IMR-90 (cell line): ENCODE data around the gene TOM1L1. TPM values are rescaled to one million over a fixed set of nuclear protein-coding genes. Genes with fewer than 3 reads are reported as not detected.

Experiments used
- ATAC-seq: fragments of 200-7000 bp; cut with Tn5 transposase; 2 replicates; pipeline ENCODE4 v1.9.1; 2020; ENCODE audit warnings: low read depth, mild to moderate bottlenecking, moderate library complexity
- BruUV-seq: library from RNA; stranded (reverse); fragments of 400-500 nt; replicated peaks from 2 replicates; lab custom pipeline; 2021; lab: Mats Ljungman, UMichigan
- CTCF ChIA-PET: fragments of 300-600 bp; formaldehyde crosslinking; extraction: SDS; loops from one replicate; lab custom pipeline; 2021; ENCODE audit warnings: antibody characterized with exemption; lab: Yijun Ruan, JAX
- POLR2A ChIA-PET: fragments of 300-600 bp; sonication (Branson Sonifier 250); formaldehyde crosslinking; loops from one replicate; lab custom pipeline; 2022; ENCODE audit warnings: antibody characterized with exemption; ENCODE audit not compliant: unreplicated experiment; lab: Charles Lee
- DNase-seq: peaks from one replicate; pipeline ENCODE4 v3.0.0; 2013
- H2AFZ ChIP-seq: replicated peaks from 2 replicates; pipeline ENCODE3; 2013; ENCODE audit warnings: low read length, mild to moderate bottlenecking; ENCODE audit not compliant: poor library complexity
- H2AK5ac ChIP-seq: 2 replicates; pipeline ENCODE4 v1.6.1; 2013; ENCODE audit warnings: low read depth, low read length, inconsistent platforms
- H2AK9ac ChIP-seq: replicated peaks from 2 replicates; pipeline ENCODE3; 2013; ENCODE audit warnings: mild to moderate bottlenecking, low read depth, low read length, moderate library complexity; ENCODE audit not compliant: poor library complexity
- H2BK120ac ChIP-seq: 2 replicates; pipeline ENCODE4 v1.6.1; 2013; ENCODE audit warnings: low read depth, low read length, inconsistent platforms
- H2BK15ac ChIP-seq: 3 replicates; pipeline ENCODE4 v1.6.1; 2013; ENCODE audit warnings: low read depth, low read length, inconsistent platforms
- H2BK20ac ChIP-seq: 2 replicates; pipeline ENCODE4 v1.6.1; 2013; ENCODE audit warnings: low read depth, mild to moderate bottlenecking, inconsistent platforms, low read length, moderate library complexity
- H2BK5ac ChIP-seq: 2 replicates; pipeline ENCODE4 v1.6.1; 2013; ENCODE audit warnings: mild to moderate bottlenecking, low read depth, low read length, inconsistent platforms; ENCODE audit not compliant: poor library complexity, severe bottlenecking
- H3K14ac ChIP-seq: replicated peaks from 2 replicates; pipeline ENCODE4 v1.6.1; 2013; ENCODE audit warnings: low read depth, low read length, inconsistent platforms
- H3K18ac ChIP-seq: 2 replicates; pipeline ENCODE4 v1.6.1; 2013; ENCODE audit warnings: low read depth, low read length, control low read depth
- H3K23ac ChIP-seq: 2 replicates; pipeline ENCODE4 v1.6.1; 2013; ENCODE audit warnings: low read depth, low read length, inconsistent platforms
- H3K27ac ChIP-seq: 2 replicates; pipeline ENCODE4 v1.5.1; 2013; ENCODE audit warnings: mild to moderate bottlenecking, control low read depth, low read length; ENCODE audit not compliant: insufficient read depth
- H3K27me3 ChIP-seq: 2 replicates; pipeline ENCODE4 v1.6.1; 2013; ENCODE audit warnings: low read length; ENCODE audit not compliant: control insufficient read depth, insufficient read depth
- H3K36me3 ChIP-seq: 2 replicates; pipeline ENCODE4 v1.6.1; 2013; ENCODE audit warnings: low read length, mixed read lengths; ENCODE audit not compliant: control insufficient read depth, insufficient read depth
- H3K4ac ChIP-seq: 2 replicates; pipeline ENCODE4 v1.6.1; 2013; ENCODE audit warnings: low read depth, low read length, inconsistent platforms
- H3K4me1 ChIP-seq: 2 replicates; pipeline ENCODE4 v1.6.1; 2013; ENCODE audit warnings: low read length, mixed read lengths; ENCODE audit not compliant: control insufficient read depth, insufficient read depth
- H3K4me2 ChIP-seq: 2 replicates; pipeline ENCODE4 v1.6.1; 2013; ENCODE audit warnings: low read depth, mild to moderate bottlenecking, control low read depth, low read length, moderate library complexity
- H3K4me3 ChIP-seq: 2 replicates; pipeline ENCODE4 v1.5.1; 2013; ENCODE audit warnings: low read depth, mild to moderate bottlenecking, control low read depth, low read length, moderate library complexity; ENCODE audit not compliant: insufficient read depth
- H3K56ac ChIP-seq: 2 replicates; pipeline ENCODE4 v1.6.1; 2013; ENCODE audit warnings: low read length, inconsistent platforms; ENCODE audit not compliant: insufficient read depth; ENCODE audit errors: extremely low read depth
- H3K79me1 ChIP-seq, 2 experiments: 2 replicates each; pipeline ENCODE4 v1.6.1; 2013; ENCODE audit warnings: low read length in 2 of 2, inconsistent platforms in 1 of 2, low read depth in 1 of 2
- H3K9ac ChIP-seq: 2 replicates; pipeline ENCODE4 v1.6.1; 2013; ENCODE audit warnings: low read depth, low read length, control low read depth
- H3K9me1 ChIP-seq: 2 replicates; pipeline ENCODE4 v1.6.1; 2013; ENCODE audit warnings: low read length, inconsistent platforms; ENCODE audit not compliant: insufficient read depth
- H3K9me3 ChIP-seq: 2 replicates; pipeline ENCODE4 v1.6.1; 2013; ENCODE audit warnings: low read length; ENCODE audit not compliant: control insufficient read depth, insufficient read depth
- H4K20me1 ChIP-seq: 2 replicates; pipeline ENCODE4 v1.6.1; 2013; ENCODE audit warnings: low read length, inconsistent platforms; ENCODE audit not compliant: insufficient read depth
- H4K5ac ChIP-seq: 2 replicates; pipeline ENCODE4 v1.6.1; 2013; ENCODE audit warnings: mild to moderate bottlenecking, low read depth, low read length, control low read depth
- H4K8ac ChIP-seq, 2 experiments: 2 replicates each; pipeline ENCODE4 v1.6.1; 2013; ENCODE audit warnings: low read depth in 2 of 2, low read length in 2 of 2, control low read depth in 1 of 2, inconsistent platforms in 1 of 2
- H4K91ac ChIP-seq: 2 replicates; pipeline ENCODE4 v1.6.1; 2013; ENCODE audit warnings: low read depth, low read length, inconsistent platforms; ENCODE audit not compliant: insufficient read depth
- CTCF ChIP-seq: conservative IDR thresholded peaks from 2 replicates; pipeline ENCODE4 v1.5.1; 2012; ENCODE audit warnings: mild to moderate bottlenecking, low read depth, low read length, improper control_type of control experiment
- ELK1 ChIP-seq: fragments of 150-350 bp; IDR thresholded peaks from 2 replicates; pipeline ENCODE4 v1.6.1; 2016; ENCODE audit warnings: low read depth, mild to moderate bottlenecking, low read length, moderate library complexity, borderline replicate concordance
- MAFK ChIP-seq: IDR thresholded peaks from 2 replicates; pipeline ENCODE4 v1.6.1; 2012; ENCODE audit warnings: low read depth, low read length, improper control_type of control experiment
- MAZ ChIP-seq: IDR thresholded peaks from 2 replicates; pipeline ENCODE4 v1.6.1; 2012; ENCODE audit warnings: low read depth, mild to moderate bottlenecking, low read length, improper control_type of control experiment, moderate library complexity, borderline replicate concordance
- MXI1 ChIP-seq: IDR thresholded peaks from 2 replicates; pipeline ENCODE4 v1.6.1; 2012; ENCODE audit warnings: low read depth, mild to moderate bottlenecking, low read length, moderate library complexity, borderline replicate concordance
- SMC3 ChIP-seq: fragments of 150-350 bp; IDR thresholded peaks from 2 replicates; pipeline ENCODE4 v1.6.1; 2016; ENCODE audit warnings: low read depth, mild to moderate bottlenecking, antibody characterized with exemption, low read length, moderate library complexity
- WGBS, 2 experiments: methylation state at CpG; one replicate each; pipeline versions ENCODE4 v1.1.5 to v1.1.7; 2013; ENCODE audit warnings: missing lambda C conversion rate in 2 of 2; ENCODE audit not compliant: insufficient read length in 1 of 2; ENCODE audit errors: extremely low coverage in 2 of 2; 5-methylcytosine and 5-hydroxymethylcytosine counted together
- dilution Hi-C: fragments of 300-500 bp; cut with HindIII; formaldehyde crosslinking; loops from one replicate; pipeline ENCODE4 v1.14.3; 2018; ENCODE audit warnings: low sequenced_read_pairs; ENCODE audit not compliant: unreplicated experiment
- in situ Hi-C: fragments of 300-500 bp; cut with MboI; formaldehyde crosslinking; loops from 3 replicates; pipeline ENCODE4 v1.14.3; 2019; ENCODE audit warnings: low sequenced_read_pairs, inconsistent platforms, mixed read lengths
- intact Hi-C: fragments of 100-400 bp; cut with micrococcal nuclease; formaldehyde crosslinking; loops from 2 replicates; pipeline ENCODE4 v1.10.0; 2022
- polyA plus RNA-seq, 3 experiments: library from polyadenylated mRNA; depleted of rRNA; stranded (reverse); fragments of >200 nt; gene quantifications; 2 replicates each; pipeline ENCODE4 v1.2.3, GENCODE V29; 2012; ENCODE audit warnings: low replicate concordance in 1 of 3
- total RNA-seq: library from RNA; depleted of rRNA; stranded (reverse); fragments of >200 nt; gene quantifications from 2 replicates; pipeline ENCODE4 v1.2.3, GENCODE V29; 2012

Gene TOM1L1
- total and polyA plus RNA-seq, 2 of the 4 experiments (the other 2 are of a cell fraction), result 13.0 to 20.1 TPM

DNA sequence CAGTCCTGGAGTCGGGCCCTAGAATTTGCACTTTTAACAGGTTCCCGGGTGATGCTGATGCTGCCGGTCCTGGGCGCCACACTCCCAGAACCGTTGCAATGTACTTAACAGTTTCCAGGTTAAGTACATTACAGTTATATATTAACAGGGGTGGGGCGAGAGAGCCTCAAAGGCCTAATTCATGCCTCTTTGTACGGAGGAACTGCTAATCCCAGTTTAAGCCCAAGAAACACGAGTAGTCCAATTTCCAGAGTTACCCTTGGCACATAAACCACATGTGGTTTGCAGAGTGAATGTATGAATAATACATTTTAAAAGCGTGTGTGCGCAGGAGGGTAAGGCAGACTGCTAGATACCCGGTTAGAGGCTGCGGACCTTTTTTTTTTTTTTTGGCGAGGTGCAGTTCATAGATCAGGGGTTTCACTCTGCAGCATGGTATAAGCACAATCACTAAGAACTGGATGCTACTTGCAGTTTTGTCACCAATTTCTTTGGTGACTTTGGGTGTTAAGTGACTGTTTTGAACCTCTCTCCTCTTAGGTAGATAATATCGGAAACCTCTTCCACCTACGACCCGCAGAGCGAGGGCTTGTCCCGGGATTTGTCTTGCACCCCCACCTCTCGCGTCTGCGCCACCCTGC, 67.1 kb downstream of the TOM1L1 start:
- H3K56ac ChIP-seq, result no peak overlapping the region; the same call in 1 of the 2 replicates
- DNase-seq (peak; percentile 27), ATAC-seq (no peak)
- peak overlapping the region; percentile 97 for H2AFZ ChIP-seq
- H4K5ac ChIP-seq, result no peak overlapping the region
- peak overlapping the region; percentile 98 for H3K4me2 ChIP-seq
- peak overlapping the region; percentile 86; the same call in 1 of the 2 replicates for H3K27ac ChIP-seq
- H3K36me3 ChIP-seq, result 0 out of 2 replicates have a peak, but pooled peaks cover 1% of the 10 kb centered on the region
- H2BK5ac ChIP-seq, result no peak overlapping the region
- intact Hi-C loops, result loop anchor here (1.0 kb wide), 1 partner anchor 19 kb away; no protein-coding TSS in a partner anchor
- TF ChIP-seq MXI1 (peak; percentile 39; the same call in 1 of the 2 replicates), ELK1 (no peak), MAFK (no peak), MAZ (no peak), SMC3 (no peak), CTCF (peak; percentile 28; the same call in 1 of the 2 replicates)
- peak overlapping the region; percentile 41; the same call in 1 of the 2 replicates for H3K14ac ChIP-seq
- H4K8ac ChIP-seq, result peak overlapping the region in 1 of 2 experiments; percentile 90; a peak in 2 of 4 replicates
- no peak overlapping the region for H2BK120ac ChIP-seq
- no CpG with 5 or more reads among the region's 21 CpGs for WGBS, 2 experiments
- peak overlapping the region; percentile 67; the same call in 1 of the 2 replicates for H3K23ac ChIP-seq
- no peak overlapping the region for H3K18ac ChIP-seq
- H2AK9ac ChIP-seq, result no peak overlapping the region
- no peak overlapping the region for H2AK5ac ChIP-seq
- H3K27me3 ChIP-seq, result no peaks in the 10 kb centered on the region
- H3K4ac ChIP-seq, result peak overlapping the region; percentile 40; the same call in 1 of the 2 replicates
- dilution Hi-C loops, result no loop called here
- peak overlapping the region; percentile 83 for H3K4me3 ChIP-seq
- no peak overlapping the region for H2BK15ac ChIP-seq
- no peak overlapping the region for H4K91ac ChIP-seq
- peak overlapping the region; percentile 90 for H3K9ac ChIP-seq
- H3K9me3 ChIP-seq, result no peaks in the 10 kb centered on the region
- no TSS peak for BruUV-seq
- no peaks in the 10 kb centered on the region for H3K9me1 ChIP-seq
- ChIA-PET POLR2A (no interaction called here), CTCF (no interaction called here)
- H3K4me1 ChIP-seq, result no peaks in the 10 kb centered on the region
- H4K20me1 ChIP-seq, result no peaks in the 10 kb centered on the region
- H2BK20ac ChIP-seq, result no peak overlapping the region
- in situ Hi-C loops, result no loop called here
- peaks cover 23 to 48% of the 10 kb centered on the region in 2 experiments for H3K79me1 ChIP-seq
